Measurements from ENCODE around the gene LAMA5. TPM values are rescaled to one million over a fixed set of nuclear protein-coding genes. Genes with fewer than 3 reads are reported as not detected.
A peak's percentile ranks its signal among the peaks of the same experiment; 100 is the strongest.

LAMA5 gene
- total and polyA plus RNA-seq, 2 of the 8 experiments (the other 6 are each of a cell fraction or from before 2014, with no cell fraction given): 34.4 to 225 TPM

DNA sequence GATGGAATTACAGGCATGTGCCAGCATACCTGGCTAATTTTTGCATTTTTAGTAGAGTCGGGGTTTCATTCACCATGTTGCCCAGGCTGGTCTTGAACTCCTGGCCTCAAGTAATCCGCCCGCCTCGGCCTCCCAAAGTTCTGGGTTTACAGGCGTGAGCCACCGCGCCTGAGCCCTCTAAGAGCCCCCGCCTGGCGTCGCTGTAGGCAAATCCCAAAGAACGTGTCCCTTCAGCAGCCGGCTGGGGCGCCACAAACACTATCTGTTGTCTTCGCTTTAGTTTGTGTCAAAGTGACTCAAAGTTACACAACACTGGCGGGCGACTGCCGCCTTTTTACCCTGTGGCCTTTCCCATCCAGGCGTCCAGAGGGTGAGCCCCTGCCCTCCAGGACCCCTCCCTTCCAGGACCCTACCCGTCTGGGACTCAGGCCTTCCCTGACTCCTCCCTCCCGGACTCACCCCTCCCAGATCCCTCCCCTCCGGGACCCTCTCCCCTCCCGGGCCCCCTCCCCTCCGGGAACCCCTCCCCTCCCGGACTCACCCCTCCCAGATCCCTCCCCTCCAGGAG is 65.3 kb downstream of the LAMA5 start (continued):
- 0 out of 4 replicates have a peak, but pooled peaks of 1 of the 2 experiments have one; percentile 39 for TF ChIP-seq HDAC2 (IDR thresholded peaks at IDR 0.05; ENCODE audit: borderline replicate concordance in 1 of 2, low read depth in 2 of 2, low read length in 2 of 2)
- TF ChIP-seq SIN3A (conservative IDR thresholded peaks at IDR 0.05 in 1 of 2, IDR thresholded peaks at IDR 0.05 in 1 of 2; ENCODE audit: low read depth in 1 of 2, low read length in 2 of 2): peak; percentile 30 to 65; a peak in 2 of 4 replicates
- TF ChIP-seq, protein P1, sequence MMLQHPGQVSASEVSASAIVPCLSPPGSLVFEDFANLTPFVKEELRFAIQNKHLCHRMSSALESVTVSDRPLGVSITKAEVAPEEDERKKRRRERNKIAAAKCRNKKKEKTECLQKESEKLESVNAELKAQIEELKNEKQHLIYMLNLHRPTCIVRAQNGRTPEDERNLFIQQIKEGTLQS (IDR thresholded peaks at IDR 0.05; ENCODE audit: insufficient read depth, low read depth, low read length): 0 out of 2 replicates have a peak, but pooled peaks have one; percentile 8
- 0 out of 2 replicates have a peak, but pooled peaks have one; percentile 28 for TF ChIP-seq KDM1A (IDR thresholded peaks at IDR 0.05; ENCODE audit: borderline replicate concordance, low read length)
- no peak for TF ChIP-seq CREB1 (IDR thresholded peaks at IDR 0.05)
- TF ChIP-seq, protein P2, sequence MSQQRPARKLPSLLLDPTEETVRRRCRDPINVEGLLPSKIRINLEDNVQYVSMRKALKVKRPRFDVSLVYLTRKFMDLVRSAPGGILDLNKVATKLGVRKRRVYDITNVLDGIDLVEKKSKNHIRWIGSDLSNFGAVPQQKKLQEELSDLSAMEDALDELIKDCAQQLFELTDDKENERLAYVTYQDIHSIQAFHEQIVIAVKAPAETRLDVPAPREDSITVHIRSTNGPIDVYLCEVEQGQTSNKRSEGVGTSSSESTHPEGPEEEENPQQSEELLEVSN (IDR thresholded peaks at IDR 0.05): peak; percentile 60; the same call in 1 of the 2 replicates

Data from H1 (cell line).